Measurements from ENCODE around the gene ZSWIM8.

Gene ZSWIM8

GRCh38 chr10:73850211-73850610, 64.8 kb downstream of the ZSWIM8 start:
- DNase-seq = no peak

- DNase-seq = no peak
These were observed 65.6 kb downstream of the ZSWIM8 start for GRCh38 chr10:73850863-73851461.

Data from T1000 (cell line).